Neutrophil (primary cell): ENCODE results near the gene IMPA2.

Source experiments
- H3K27ac ChIP-seq: fragments of 200-600 bp; sonication (generic); 2 replicates; pipeline ENCODE4 v1.5.1; 2016; ENCODE audit warnings: mild to moderate bottlenecking, moderate library complexity
- H3K27me3 ChIP-seq: fragments of 200-600 bp; sonication (generic); 2 replicates; pipeline ENCODE4 v1.6.0; 2016; ENCODE audit warnings: mild to moderate bottlenecking
- H3K36me3 ChIP-seq: fragments of 200-600 bp; sonication (generic); 2 replicates; pipeline ENCODE4 v1.5.1; 2017
- H3K4me1 ChIP-seq, 2 experiments: fragments of 200-600 bp in 1 of 2; sonication (generic) in 1 of 2; 1 replicate in 1 of 2; 2 replicates in 1 of 2; pipeline versions ENCODE4 v1.5.1 to v1.6.1; 2013 to 2016; ENCODE audit warnings: low read depth in 1 of 2, low read length in 1 of 2, mild to moderate bottlenecking in 1 of 2, moderate library complexity in 1 of 2; ENCODE audit not compliant: control insufficient read depth in 1 of 2, insufficient read depth in 1 of 2
- H3K4me3 ChIP-seq, 2 experiments: fragments of 200-600 bp in 1 of 2; sonication (generic) in 1 of 2; 1 replicate in 1 of 2; 2 replicates in 1 of 2; pipeline ENCODE4 v1.5.1; 2013 to 2016; ENCODE audit warnings: low read depth in 1 of 2, low read length in 1 of 2, mild to moderate bottlenecking in 1 of 2, moderate library complexity in 1 of 2
- H3K9me3 ChIP-seq: fragments of 200-600 bp; sonication (generic); 2 replicates; pipeline ENCODE4 v1.5.1; 2016
- TF ChIP-seq, protein P1 (sequence below): fragments of 200-600 bp; sonication (generic); IDR thresholded peaks from 2 replicates; pipeline ENCODE4 v1.5.1; 2016; ENCODE audit warnings: antibody characterized with exemption

The IMPA2 gene

GRCh38 chr18:12049978-12050811, 68.9 kb downstream of the IMPA2 start:
- peaks cover 0 to 5% of the 10 kb centered on the region in 2 experiments for H3K4me1 ChIP-seq
- no peak overlapping the region for H3K27ac ChIP-seq
- no peak overlapping the region for H3K4me3 ChIP-seq
- H3K27me3 ChIP-seq: no peaks in the 10 kb centered on the region
- TF ChIP-seq, protein P1, sequence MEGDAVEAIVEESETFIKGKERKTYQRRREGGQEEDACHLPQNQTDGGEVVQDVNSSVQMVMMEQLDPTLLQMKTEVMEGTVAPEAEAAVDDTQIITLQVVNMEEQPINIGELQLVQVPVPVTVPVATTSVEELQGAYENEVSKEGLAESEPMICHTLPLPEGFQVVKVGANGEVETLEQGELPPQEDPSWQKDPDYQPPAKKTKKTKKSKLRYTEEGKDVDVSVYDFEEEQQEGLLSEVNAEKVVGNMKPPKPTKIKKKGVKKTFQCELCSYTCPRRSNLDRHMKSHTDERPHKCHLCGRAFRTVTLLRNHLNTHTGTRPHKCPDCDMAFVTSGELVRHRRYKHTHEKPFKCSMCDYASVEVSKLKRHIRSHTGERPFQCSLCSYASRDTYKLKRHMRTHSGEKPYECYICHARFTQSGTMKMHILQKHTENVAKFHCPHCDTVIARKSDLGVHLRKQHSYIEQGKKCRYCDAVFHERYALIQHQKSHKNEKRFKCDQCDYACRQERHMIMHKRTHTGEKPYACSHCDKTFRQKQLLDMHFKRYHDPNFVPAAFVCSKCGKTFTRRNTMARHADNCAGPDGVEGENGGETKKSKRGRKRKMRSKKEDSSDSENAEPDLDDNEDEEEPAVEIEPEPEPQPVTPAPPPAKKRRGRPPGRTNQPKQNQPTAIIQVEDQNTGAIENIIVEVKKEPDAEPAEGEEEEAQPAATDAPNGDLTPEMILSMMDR: no peak
- H3K9me3 ChIP-seq: no peaks in the 10 kb centered on the region
- no peaks in the 10 kb centered on the region for H3K36me3 ChIP-seq

- no peak overlapping the region for H3K4me3 ChIP-seq
- no peaks in the 10 kb centered on the region for H3K9me3 ChIP-seq
- TF ChIP-seq, protein P1: no peak
- peaks cover 0 to 5% of the 10 kb centered on the region in 2 experiments for H3K4me1 ChIP-seq
- H3K36me3 ChIP-seq: no peaks in the 10 kb centered on the region
- H3K27ac ChIP-seq: no peak overlapping the region
- H3K27me3 ChIP-seq: no peaks in the 10 kb centered on the region
Measured at GRCh38 chr18:12052866-12053265, 71.6 kb downstream of the IMPA2 start.

DNA sequence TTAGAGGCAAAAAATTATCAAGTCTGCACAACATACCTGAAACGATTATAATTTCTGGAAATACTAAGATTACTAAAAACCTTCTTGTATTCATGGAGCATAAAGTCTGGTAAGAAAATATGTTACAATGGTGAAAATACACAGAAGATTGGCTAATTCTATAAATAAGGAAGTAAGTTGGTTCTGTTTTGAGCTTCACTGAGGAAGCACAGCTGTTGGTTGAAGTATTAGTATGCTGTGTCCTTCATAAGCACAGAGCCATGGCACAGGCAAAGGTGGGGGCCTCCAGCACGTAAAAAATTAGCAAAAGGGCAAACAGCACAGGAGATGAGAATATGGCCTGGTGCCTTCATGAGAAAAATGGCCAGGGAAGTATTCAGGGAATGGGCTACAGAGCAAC, 72.0 kb downstream of the IMPA2 start:
- H3K9me3 ChIP-seq: no peaks in the 10 kb centered on the region

DNA sequence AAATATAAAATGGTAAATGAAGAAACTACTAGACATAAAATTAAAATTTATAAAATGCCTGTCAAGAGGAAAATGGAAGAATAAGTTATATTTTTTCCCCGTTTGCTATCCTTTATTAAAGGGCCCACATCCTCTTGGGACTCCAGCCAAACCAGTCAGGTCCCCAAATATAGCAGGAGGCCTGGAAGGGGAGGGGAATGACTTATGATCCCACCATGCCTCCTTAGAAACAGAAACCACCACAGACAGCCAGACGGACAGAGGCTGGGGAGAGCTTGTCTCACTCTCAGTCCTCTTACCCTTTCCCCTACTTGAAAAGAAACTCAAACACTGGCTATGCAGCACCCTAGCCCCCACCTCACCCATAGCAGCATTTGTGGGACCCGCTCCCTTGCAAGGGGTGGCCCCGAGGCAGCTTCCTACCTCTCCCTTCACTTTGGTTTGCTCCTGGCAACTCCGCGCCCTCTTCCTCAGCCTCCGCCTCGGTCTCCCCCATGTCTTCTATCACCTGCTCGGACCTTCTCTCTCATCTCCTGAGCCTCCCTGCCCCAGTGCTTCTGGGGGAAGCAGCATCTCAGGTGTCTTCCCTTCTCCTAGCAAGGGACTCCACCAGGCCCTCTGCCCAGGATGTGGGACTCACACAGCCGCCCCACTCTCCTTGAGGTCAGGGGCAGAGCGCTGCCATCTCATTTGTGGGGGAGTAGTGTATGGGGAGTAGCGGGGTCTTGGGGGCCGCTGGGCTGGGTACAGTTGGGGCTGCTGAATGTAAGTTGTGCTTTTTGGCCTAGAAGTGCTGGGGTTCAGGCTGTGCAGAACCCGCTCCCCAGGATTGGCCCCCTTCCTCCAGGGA, 75.0 kb downstream of the IMPA2 start:
- TF ChIP-seq, protein P1: no peak

More for the DNA sequence above, 72.0 kb downstream of the IMPA2 start:
- H3K4me3 ChIP-seq: no peak overlapping the region
- TF ChIP-seq, protein P1: no peak
- no peaks in the 10 kb centered on the region for H3K36me3 ChIP-seq
- H3K27ac ChIP-seq: no peak overlapping the region
- peaks cover 0 to 5% of the 10 kb centered on the region in 2 experiments for H3K4me1 ChIP-seq
- H3K27me3 ChIP-seq: no peaks in the 10 kb centered on the region

GRCh38 chr18:12056884-12057402, 75.6 kb downstream of the IMPA2 start:
- H3K27ac ChIP-seq: no peak overlapping the region
- H3K9me3 ChIP-seq: no peaks in the 10 kb centered on the region
- no peaks in the 10 kb centered on the region for H3K27me3 ChIP-seq
- TF ChIP-seq, protein P1: no peak
- H3K4me3 ChIP-seq: no peak overlapping the region
- peaks cover 0 to 5% of the 10 kb centered on the region in 2 experiments for H3K4me1 ChIP-seq
- no peaks in the 10 kb centered on the region for H3K36me3 ChIP-seq

More for the DNA sequence above, 75.0 kb downstream of the IMPA2 start:
- H3K9me3 ChIP-seq: no peaks in the 10 kb centered on the region
- H3K4me1 ChIP-seq: peaks cover 0 to 5% of the 10 kb centered on the region in 2 experiments
- H3K27ac ChIP-seq: no peak overlapping the region
- no peak overlapping the region for H3K4me3 ChIP-seq
- H3K27me3 ChIP-seq: no peaks in the 10 kb centered on the region
- no peaks in the 10 kb centered on the region for H3K36me3 ChIP-seq
